Kidney epithelial cell (primary cell): ENCODE data around the gene CCDC88C. TPM values are rescaled to one million over a fixed set of nuclear protein-coding genes. Genes with fewer than 3 reads are reported as not detected.

Experiments used
- DNase-seq: peaks from one replicate; pipeline ENCODE4 v3.0.0-alpha.2; 2010; ENCODE audit warnings: low read depth
- H3K27me3 ChIP-seq: 2 replicates; pipeline ENCODE4 v1.6.0; 2011; ENCODE audit warnings: low read length; ENCODE audit not compliant: control insufficient read depth, insufficient read depth
- H3K36me3 ChIP-seq: 2 replicates; pipeline ENCODE4 v1.5.1; 2011; ENCODE audit warnings: low read length; ENCODE audit not compliant: control insufficient read depth, insufficient read depth
- H3K4me3 ChIP-seq: 2 replicates; pipeline ENCODE4 v1.5.1; 2011; ENCODE audit warnings: low read depth, mild to moderate bottlenecking, control low read depth, low read length
- CTCF ChIP-seq: IDR thresholded peaks from 2 replicates; pipeline ENCODE4 v1.5.1; 2011; ENCODE audit warnings: mild to moderate bottlenecking, moderate library complexity, low read length, control low read depth, inconsistent platforms; ENCODE audit not compliant: insufficient read depth, poor library complexity, severe bottlenecking
- total RNA-seq: library from RNA; depleted of rRNA; stranded (reverse); fragments of >200 nt; gene quantifications from 2 replicates; pipeline ENCODE4 v1.2.3, GENCODE V29; 2015

The CCDC88C gene
- total RNA-seq, 1 donor from 2014 or later = 22.4 TPM

GRCh38 chr14:91323031-91323430 is 94.6 kb downstream of the CCDC88C start:
- Histone ChIP-seq H3K4me3 (no peak overlapping the region), H3K27me3 (no peaks in the 10 kb centered on the region), H3K36me3 (peaks cover 1% of the 10 kb centered on the region)
- no peak for TF ChIP-seq CTCF
- no peak for DNase-seq

- no peak for DNase-seq
- Histone ChIP-seq H3K36me3 (peaks cover 1% of the 10 kb centered on the region), H3K4me3 (no peak overlapping the region), H3K27me3 (no peaks in the 10 kb centered on the region)
- no peak for TF ChIP-seq CTCF
Measured at GRCh38 chr14:91322623-91323022, 95.0 kb downstream of the CCDC88C start.

- Histone ChIP-seq H3K4me3 (no peak overlapping the region), H3K36me3 (peaks cover 1% of the 10 kb centered on the region), H3K27me3 (no peaks in the 10 kb centered on the region)
- no peak for DNase-seq
- no peak for TF ChIP-seq CTCF
Measured at GRCh38 chr14:91321131-91321530, 96.5 kb downstream of the CCDC88C start.

- Histone ChIP-seq H3K27me3 (no peaks in the 10 kb centered on the region), H3K4me3 (no peak overlapping the region), H3K36me3 (peaks cover 1% of the 10 kb centered on the region)
- TF ChIP-seq CTCF = no peak
- DNase-seq = no peak
Measured at GRCh38 chr14:91320266-91320665, 97.4 kb downstream of the CCDC88C start.

GRCh38 chr14:91318911-91319310 is 98.7 kb downstream of the CCDC88C start:
- DNase-seq = no peak
- no peaks in the 10 kb centered on the region for H3K27me3 ChIP-seq
- TF ChIP-seq CTCF = no peak
- peaks cover 1% of the 10 kb centered on the region for H3K36me3 ChIP-seq
- H3K4me3 ChIP-seq = no peak overlapping the region
